ENCODE data around the gene NAAA. TPM values are rescaled to one million over a fixed set of nuclear protein-coding genes. Genes with fewer than 3 reads are reported as not detected.

NAAA gene
- total and polyA plus RNA-seq, 9 of the 15 experiments (the other 6 are each of a cell fraction or from before 2014, with no cell fraction given), result 1.3 to 7.9 (median 5.9) TPM

DNA sequence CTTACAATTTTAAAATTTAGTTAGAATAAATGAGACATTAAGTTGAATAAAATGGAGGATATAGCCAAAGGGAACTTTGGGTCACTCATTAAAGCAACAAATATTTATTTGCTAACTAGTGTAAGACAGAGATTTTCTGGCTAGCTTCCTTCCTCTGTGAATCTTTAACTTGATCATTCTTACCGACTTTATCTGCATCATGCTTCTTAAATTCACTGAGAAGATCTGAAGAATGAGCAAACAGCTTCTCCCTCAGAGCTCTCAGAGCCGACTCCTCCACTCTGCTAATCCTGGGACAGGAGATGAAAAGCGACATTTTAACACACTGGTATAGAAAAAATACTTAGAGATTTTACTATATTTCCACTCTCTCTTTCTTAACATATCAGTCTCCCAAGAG is 73.7 kb downstream of the NAAA start (continued):
- TF ChIP-seq, protein P1, sequence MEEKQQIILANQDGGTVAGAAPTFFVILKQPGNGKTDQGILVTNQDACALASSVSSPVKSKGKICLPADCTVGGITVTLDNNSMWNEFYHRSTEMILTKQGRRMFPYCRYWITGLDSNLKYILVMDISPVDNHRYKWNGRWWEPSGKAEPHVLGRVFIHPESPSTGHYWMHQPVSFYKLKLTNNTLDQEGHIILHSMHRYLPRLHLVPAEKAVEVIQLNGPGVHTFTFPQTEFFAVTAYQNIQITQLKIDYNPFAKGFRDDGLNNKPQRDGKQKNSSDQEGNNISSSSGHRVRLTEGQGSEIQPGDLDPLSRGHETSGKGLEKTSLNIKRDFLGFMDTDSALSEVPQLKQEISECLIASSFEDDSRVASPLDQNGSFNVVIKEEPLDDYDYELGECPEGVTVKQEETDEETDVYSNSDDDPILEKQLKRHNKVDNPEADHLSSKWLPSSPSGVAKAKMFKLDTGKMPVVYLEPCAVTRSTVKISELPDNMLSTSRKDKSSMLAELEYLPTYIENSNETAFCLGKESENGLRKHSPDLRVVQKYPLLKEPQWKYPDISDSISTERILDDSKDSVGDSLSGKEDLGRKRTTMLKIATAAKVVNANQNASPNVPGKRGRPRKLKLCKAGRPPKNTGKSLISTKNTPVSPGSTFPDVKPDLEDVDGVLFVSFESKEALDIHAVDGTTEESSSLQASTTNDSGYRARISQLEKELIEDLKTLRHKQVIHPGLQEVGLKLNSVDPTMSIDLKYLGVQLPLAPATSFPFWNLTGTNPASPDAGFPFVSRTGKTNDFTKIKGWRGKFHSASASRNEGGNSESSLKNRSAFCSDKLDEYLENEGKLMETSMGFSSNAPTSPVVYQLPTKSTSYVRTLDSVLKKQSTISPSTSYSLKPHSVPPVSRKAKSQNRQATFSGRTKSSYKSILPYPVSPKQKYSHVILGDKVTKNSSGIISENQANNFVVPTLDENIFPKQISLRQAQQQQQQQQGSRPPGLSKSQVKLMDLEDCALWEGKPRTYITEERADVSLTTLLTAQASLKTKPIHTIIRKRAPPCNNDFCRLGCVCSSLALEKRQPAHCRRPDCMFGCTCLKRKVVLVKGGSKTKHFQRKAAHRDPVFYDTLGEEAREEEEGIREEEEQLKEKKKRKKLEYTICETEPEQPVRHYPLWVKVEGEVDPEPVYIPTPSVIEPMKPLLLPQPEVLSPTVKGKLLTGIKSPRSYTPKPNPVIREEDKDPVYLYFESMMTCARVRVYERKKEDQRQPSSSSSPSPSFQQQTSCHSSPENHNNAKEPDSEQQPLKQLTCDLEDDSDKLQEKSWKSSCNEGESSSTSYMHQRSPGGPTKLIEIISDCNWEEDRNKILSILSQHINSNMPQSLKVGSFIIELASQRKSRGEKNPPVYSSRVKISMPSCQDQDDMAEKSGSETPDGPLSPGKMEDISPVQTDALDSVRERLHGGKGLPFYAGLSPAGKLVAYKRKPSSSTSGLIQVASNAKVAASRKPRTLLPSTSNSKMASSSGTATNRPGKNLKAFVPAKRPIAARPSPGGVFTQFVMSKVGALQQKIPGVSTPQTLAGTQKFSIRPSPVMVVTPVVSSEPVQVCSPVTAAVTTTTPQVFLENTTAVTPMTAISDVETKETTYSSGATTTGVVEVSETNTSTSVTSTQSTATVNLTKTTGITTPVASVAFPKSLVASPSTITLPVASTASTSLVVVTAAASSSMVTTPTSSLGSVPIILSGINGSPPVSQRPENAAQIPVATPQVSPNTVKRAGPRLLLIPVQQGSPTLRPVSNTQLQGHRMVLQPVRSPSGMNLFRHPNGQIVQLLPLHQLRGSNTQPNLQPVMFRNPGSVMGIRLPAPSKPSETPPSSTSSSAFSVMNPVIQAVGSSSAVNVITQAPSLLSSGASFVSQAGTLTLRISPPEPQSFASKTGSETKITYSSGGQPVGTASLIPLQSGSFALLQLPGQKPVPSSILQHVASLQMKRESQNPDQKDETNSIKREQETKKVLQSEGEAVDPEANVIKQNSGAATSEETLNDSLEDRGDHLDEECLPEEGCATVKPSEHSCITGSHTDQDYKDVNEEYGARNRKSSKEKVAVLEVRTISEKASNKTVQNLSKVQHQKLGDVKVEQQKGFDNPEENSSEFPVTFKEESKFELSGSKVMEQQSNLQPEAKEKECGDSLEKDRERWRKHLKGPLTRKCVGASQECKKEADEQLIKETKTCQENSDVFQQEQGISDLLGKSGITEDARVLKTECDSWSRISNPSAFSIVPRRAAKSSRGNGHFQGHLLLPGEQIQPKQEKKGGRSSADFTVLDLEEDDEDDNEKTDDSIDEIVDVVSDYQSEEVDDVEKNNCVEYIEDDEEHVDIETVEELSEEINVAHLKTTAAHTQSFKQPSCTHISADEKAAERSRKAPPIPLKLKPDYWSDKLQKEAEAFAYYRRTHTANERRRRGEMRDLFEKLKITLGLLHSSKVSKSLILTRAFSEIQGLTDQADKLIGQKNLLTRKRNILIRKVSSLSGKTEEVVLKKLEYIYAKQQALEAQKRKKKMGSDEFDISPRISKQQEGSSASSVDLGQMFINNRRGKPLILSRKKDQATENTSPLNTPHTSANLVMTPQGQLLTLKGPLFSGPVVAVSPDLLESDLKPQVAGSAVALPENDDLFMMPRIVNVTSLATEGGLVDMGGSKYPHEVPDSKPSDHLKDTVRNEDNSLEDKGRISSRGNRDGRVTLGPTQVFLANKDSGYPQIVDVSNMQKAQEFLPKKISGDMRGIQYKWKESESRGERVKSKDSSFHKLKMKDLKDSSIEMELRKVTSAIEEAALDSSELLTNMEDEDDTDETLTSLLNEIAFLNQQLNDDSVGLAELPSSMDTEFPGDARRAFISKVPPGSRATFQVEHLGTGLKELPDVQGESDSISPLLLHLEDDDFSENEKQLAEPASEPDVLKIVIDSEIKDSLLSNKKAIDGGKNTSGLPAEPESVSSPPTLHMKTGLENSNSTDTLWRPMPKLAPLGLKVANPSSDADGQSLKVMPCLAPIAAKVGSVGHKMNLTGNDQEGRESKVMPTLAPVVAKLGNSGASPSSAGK (IDR thresholded peaks at IDR 0.05), result no peak
- no peak for TF ChIP-seq U2AF2 (optimal IDR thresholded peaks at IDR 0.05; ENCODE audit: low read depth, low read length)
- no peak for TF ChIP-seq CBX8 (IDR thresholded peaks at IDR 0.05; ENCODE audit: borderline replicate concordance, extremely low read depth, low read depth, low read length, poor library complexity, severe bottlenecking)
- TF ChIP-seq, protein P2, sequence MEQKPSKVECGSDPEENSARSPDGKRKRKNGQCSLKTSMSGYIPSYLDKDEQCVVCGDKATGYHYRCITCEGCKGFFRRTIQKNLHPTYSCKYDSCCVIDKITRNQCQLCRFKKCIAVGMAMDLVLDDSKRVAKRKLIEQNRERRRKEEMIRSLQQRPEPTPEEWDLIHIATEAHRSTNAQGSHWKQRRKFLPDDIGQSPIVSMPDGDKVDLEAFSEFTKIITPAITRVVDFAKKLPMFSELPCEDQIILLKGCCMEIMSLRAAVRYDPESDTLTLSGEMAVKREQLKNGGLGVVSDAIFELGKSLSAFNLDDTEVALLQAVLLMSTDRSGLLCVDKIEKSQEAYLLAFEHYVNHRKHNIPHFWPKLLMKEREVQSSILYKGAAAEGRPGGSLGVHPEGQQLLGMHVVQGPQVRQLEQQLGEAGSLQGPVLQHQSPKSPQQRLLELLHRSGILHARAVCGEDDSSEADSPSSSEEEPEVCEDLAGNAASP (IDR thresholded peaks at IDR 0.05), result no peak
- no peak for TF ChIP-seq ZNF212 (CRISPR knock-in tag; IDR thresholded peaks at IDR 0.05)
- TF ChIP-seq, protein P3, sequence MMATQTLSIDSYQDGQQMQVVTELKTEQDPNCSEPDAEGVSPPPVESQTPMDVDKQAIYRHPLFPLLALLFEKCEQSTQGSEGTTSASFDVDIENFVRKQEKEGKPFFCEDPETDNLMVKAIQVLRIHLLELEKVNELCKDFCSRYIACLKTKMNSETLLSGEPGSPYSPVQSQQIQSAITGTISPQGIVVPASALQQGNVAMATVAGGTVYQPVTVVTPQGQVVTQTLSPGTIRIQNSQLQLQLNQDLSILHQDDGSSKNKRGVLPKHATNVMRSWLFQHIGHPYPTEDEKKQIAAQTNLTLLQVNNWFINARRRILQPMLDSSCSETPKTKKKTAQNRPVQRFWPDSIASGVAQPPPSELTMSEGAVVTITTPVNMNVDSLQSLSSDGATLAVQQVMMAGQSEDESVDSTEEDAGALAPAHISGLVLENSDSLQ (IDR thresholded peaks at IDR 0.05), result no peak
- no peak for TF ChIP-seq ZNF197 (CRISPR knock-in tag; IDR thresholded peaks at IDR 0.05; ENCODE audit: low read depth)
- TF ChIP-seq ZNF175 (CRISPR knock-in tag; IDR thresholded peaks at IDR 0.05; ENCODE audit: low read depth), result no peak
- TF ChIP-seq, protein P4, sequence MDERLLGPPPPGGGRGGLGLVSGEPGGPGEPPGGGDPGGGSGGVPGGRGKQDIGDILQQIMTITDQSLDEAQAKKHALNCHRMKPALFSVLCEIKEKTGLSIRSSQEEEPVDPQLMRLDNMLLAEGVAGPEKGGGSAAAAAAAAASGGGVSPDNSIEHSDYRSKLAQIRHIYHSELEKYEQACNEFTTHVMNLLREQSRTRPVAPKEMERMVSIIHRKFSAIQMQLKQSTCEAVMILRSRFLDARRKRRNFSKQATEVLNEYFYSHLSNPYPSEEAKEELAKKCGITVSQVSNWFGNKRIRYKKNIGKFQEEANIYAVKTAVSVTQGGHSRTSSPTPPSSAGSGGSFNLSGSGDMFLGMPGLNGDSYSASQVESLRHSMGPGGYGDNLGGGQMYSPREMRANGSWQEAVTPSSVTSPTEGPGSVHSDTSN (CRISPR knock-in tag; IDR thresholded peaks at IDR 0.05; ENCODE audit: low read depth), result no peak
- TF ChIP-seq, protein P4 (tag; conservative IDR thresholded peaks at IDR 0.05; ENCODE audit: low read depth), result no peak
- no peak for TF ChIP-seq MCM3 (IDR thresholded peaks at IDR 0.05)

Data from K562 (cell line).